Measurements from ENCODE around the gene INO80C. TPM values are rescaled to one million over a fixed set of nuclear protein-coding genes. Genes with fewer than 3 reads are reported as not detected.

Gene INO80C
- total and polyA plus RNA-seq, 8 donors: 8.7 to 66.7 (median 29.6) TPM; not detected in 1

DNA sequence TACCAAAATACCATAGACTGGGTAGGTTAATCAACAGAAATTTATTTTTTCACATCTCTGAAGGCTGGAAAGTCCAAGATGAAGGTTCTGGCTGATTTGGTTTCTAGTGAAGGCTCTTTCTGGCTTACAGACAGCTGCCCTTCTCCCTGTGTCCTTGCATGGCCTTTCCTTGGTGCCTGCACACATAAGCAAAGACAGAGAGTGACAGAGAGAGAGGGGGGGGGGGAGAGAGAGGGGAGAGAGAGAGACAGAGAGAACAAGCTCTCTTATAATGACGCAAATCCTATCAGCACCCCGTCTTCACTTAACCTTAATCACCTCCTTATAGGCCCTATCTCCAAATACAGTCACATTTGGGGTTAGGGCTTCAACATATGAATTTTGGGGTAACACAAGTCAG is 53.9 kb downstream of the INO80C start:
- DNase-seq: no peak
- Histone ChIP-seq H3K27ac (no peak overlapping the region), H3K36me3 (no peaks in the 10 kb centered on the region), H3K27me3 (no peaks in the 10 kb centered on the region), H3K4me1 (peaks cover 0 to 4% (median 0%) of the 10 kb centered on the region in 4 donors), H3K4me3 (no peak overlapping the region), H3K9me3 (no peaks in the 10 kb centered on the region)
- WGBS, 5 donors: 48 to 96% (median 94%) methylated on average over 2 of the region's 2 CpGs
- intact Hi-C loops (cut with DNase I; ENCODE audit: low total_unique reads): no loop called here
- TF ChIP-seq, protein P1, sequence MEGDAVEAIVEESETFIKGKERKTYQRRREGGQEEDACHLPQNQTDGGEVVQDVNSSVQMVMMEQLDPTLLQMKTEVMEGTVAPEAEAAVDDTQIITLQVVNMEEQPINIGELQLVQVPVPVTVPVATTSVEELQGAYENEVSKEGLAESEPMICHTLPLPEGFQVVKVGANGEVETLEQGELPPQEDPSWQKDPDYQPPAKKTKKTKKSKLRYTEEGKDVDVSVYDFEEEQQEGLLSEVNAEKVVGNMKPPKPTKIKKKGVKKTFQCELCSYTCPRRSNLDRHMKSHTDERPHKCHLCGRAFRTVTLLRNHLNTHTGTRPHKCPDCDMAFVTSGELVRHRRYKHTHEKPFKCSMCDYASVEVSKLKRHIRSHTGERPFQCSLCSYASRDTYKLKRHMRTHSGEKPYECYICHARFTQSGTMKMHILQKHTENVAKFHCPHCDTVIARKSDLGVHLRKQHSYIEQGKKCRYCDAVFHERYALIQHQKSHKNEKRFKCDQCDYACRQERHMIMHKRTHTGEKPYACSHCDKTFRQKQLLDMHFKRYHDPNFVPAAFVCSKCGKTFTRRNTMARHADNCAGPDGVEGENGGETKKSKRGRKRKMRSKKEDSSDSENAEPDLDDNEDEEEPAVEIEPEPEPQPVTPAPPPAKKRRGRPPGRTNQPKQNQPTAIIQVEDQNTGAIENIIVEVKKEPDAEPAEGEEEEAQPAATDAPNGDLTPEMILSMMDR (IDR thresholded peaks at IDR 0.05): no peak
- TF ChIP-seq POLR2A (IDR thresholded peaks at IDR 0.05) (no peak), POLR2AphosphoS5 (IDR thresholded peaks at IDR 0.05) (no peak), EP300 (IDR thresholded peaks at IDR 0.05) (no peak)

DNA sequence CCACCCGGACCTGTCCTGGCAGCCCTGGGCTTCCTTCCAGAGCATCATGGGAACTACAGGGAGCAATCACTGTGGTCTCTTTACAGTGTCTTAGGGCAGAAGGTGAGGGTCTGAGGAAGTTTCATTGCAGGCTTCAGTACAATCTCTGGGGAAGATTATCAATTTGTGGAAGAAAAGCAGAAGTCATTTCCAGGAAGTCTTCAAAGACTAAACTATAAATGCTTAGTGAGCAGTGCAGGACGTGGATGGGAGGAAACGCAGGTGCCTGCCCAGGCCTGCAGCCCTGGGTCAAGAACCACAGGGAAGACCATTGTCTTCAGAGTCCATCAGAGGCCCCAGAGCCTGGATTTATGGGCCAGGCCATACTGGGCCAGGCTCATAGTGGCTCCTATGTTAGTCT is 54.3 kb downstream of the INO80C start:
- no peak for DNase-seq
- no peak for TF ChIP-seq POLR2A (IDR thresholded peaks at IDR 0.05)
- TF ChIP-seq POLR2AphosphoS5 (IDR thresholded peaks at IDR 0.05): no peak
- TF ChIP-seq EP300 (IDR thresholded peaks at IDR 0.05): no peak
- TF ChIP-seq, protein P1 (IDR thresholded peaks at IDR 0.05): no peak
- intact Hi-C loops (cut with DNase I; ENCODE audit: low total_unique reads): no loop called here
- Histone ChIP-seq H3K9me3 (no peaks in the 10 kb centered on the region), H3K4me3 (no peak overlapping the region), H3K36me3 (no peaks in the 10 kb centered on the region), H3K4me1 (peaks cover 0 to 4% (median 0%) of the 10 kb centered on the region in 4 donors), H3K27ac (no peak overlapping the region), H3K27me3 (no peaks in the 10 kb centered on the region)
- WGBS, 5 donors: 60 to 92% (median 81%) methylated on average over 3 of the region's 3 CpGs

- intact Hi-C loops (cut with DNase I; ENCODE audit: low total_unique reads): no loop called here
- DNase-seq: no peak
- WGBS, 5 donors: 60 to 74% (median 69%) methylated on average over 5 of the region's 5 CpGs
Observed at GRCh38 chr18:35442701-35443100, 55.1 kb downstream of the INO80C start.

GRCh38 chr18:35441857-35442595 is 55.7 kb downstream of the INO80C start:
- intact Hi-C loops (cut with DNase I; ENCODE audit: low total_unique reads): no loop called here
- H3K27me3 ChIP-seq: no peaks in the 10 kb centered on the region
- WGBS, 5 donors: 54 to 73% (median 63%) methylated on average over 9 of the region's 9 CpGs
- peaks cover 0 to 4% (median 0%) of the 10 kb centered on the region in 4 donors for H3K4me1 ChIP-seq
- no peaks in the 10 kb centered on the region for H3K9me3 ChIP-seq
- DNase-seq: no peak
- H3K36me3 ChIP-seq: no peaks in the 10 kb centered on the region
- TF ChIP-seq POLR2A (IDR thresholded peaks at IDR 0.05) (no peak), EP300 (IDR thresholded peaks at IDR 0.05) (no peak), POLR2AphosphoS5 (IDR thresholded peaks at IDR 0.05) (no peak)
- TF ChIP-seq, protein P1 (IDR thresholded peaks at IDR 0.05): no peak
- no peak overlapping the region for H3K27ac ChIP-seq
- H3K4me3 ChIP-seq: no peak overlapping the region

More at GRCh38 chr18:35442701-35443100, 55.1 kb downstream of the INO80C start:
- no peak overlapping the region for H3K4me3 ChIP-seq
- H3K9me3 ChIP-seq: no peaks in the 10 kb centered on the region
- H3K4me1 ChIP-seq: peaks cover 0 to 4% (median 0%) of the 10 kb centered on the region in 4 donors
- H3K27me3 ChIP-seq: no peaks in the 10 kb centered on the region
- H3K36me3 ChIP-seq: no peaks in the 10 kb centered on the region
- H3K27ac ChIP-seq: no peak overlapping the region
- TF ChIP-seq, protein P1 (IDR thresholded peaks at IDR 0.05): no peak
- no peak for TF ChIP-seq POLR2A (IDR thresholded peaks at IDR 0.05)
- TF ChIP-seq POLR2AphosphoS5 (IDR thresholded peaks at IDR 0.05): no peak
- no peak for TF ChIP-seq EP300 (IDR thresholded peaks at IDR 0.05)
